H9 (cell line): ENCODE measurements around the gene NHLRC4. TPM values are rescaled to one million over a fixed set of nuclear protein-coding genes. Genes with fewer than 3 reads are reported as not detected.
A peak's percentile ranks its signal among the peaks of the same experiment; 100 is the strongest.

Source experiments
- DNase-seq: peaks from one replicate; pipeline ENCODE4 v3.0.0-alpha.2; 2017
- H2AFZ ChIP-seq: one replicate; pipeline ENCODE4 v1.6.1; 2013; ENCODE audit warnings: mild to moderate bottlenecking, low read length, control low read depth, moderate library complexity
- H2AK5ac ChIP-seq: 2 replicates; pipeline ENCODE4 v1.6.1; 2013; ENCODE audit warnings: low read length, control low read depth, mixed read lengths; ENCODE audit not compliant: insufficient read length
- H2BK120ac ChIP-seq: one replicate; pipeline ENCODE4 v1.6.1; 2013; ENCODE audit warnings: low read depth, mild to moderate bottlenecking, low read length, control low read depth, inconsistent platforms; ENCODE audit not compliant: poor library complexity, severe bottlenecking
- H2BK12ac ChIP-seq: 2 replicates; pipeline ENCODE4 v1.6.1; 2013; ENCODE audit warnings: low read length, control low read depth, mixed read lengths, low read depth; ENCODE audit not compliant: insufficient read length
- H2BK15ac ChIP-seq: 2 replicates; pipeline ENCODE4 v1.6.1; 2013; ENCODE audit warnings: low read depth, low read length, control low read depth
- H2BK20ac ChIP-seq: one replicate; pipeline ENCODE4 v1.6.1; 2013; ENCODE audit warnings: low read depth, mild to moderate bottlenecking, low read length, control low read depth, inconsistent platforms; ENCODE audit not compliant: poor library complexity, severe bottlenecking
- H2BK5ac ChIP-seq: 2 replicates; pipeline ENCODE4 v1.6.1; 2013; ENCODE audit warnings: low read length, control low read depth, mixed read lengths; ENCODE audit not compliant: insufficient read length
- H3K14ac ChIP-seq: 2 replicates; pipeline ENCODE4 v1.6.1; 2013; ENCODE audit warnings: low read length, control low read depth; ENCODE audit not compliant: insufficient read depth
- H3K18ac ChIP-seq: 2 replicates; pipeline ENCODE4 v1.6.1; 2013; ENCODE audit warnings: low read depth, mild to moderate bottlenecking, mixed read lengths, low read length, control low read depth; ENCODE audit not compliant: insufficient read length
- H3K23ac ChIP-seq: 2 replicates; pipeline ENCODE4 v1.6.1; 2013; ENCODE audit warnings: low read length, control low read depth, mixed read lengths, low read depth; ENCODE audit not compliant: insufficient read length
- H3K23me2 ChIP-seq: 2 replicates; pipeline ENCODE4 v1.6.1; 2013; ENCODE audit warnings: low read depth, mild to moderate bottlenecking, mixed read lengths, low read length, control low read depth; ENCODE audit not compliant: insufficient read length, poor library complexity, severe bottlenecking
- H3K27ac ChIP-seq: 2 replicates; pipeline ENCODE4 v1.5.1; 2013; ENCODE audit warnings: low read length, control low read depth, mixed read lengths, low read depth; ENCODE audit not compliant: insufficient read length
- H3K27me3 ChIP-seq: 2 replicates; pipeline ENCODE4 v1.6.1; 2013; ENCODE audit warnings: low read length, control low read depth, inconsistent platforms; ENCODE audit not compliant: insufficient read depth
- H3K4ac ChIP-seq: 2 replicates; pipeline ENCODE4 v1.6.1; 2013; ENCODE audit warnings: low read depth, mild to moderate bottlenecking, control low read depth, inconsistent platforms, low read length, moderate library complexity
- H3K4me1 ChIP-seq: 2 replicates; pipeline ENCODE4 v1.6.1; 2013; ENCODE audit warnings: low read length, control low read depth, inconsistent platforms; ENCODE audit not compliant: insufficient read depth
- H3K4me2 ChIP-seq: 2 replicates; pipeline ENCODE4 v1.6.1; 2013; ENCODE audit warnings: low read length, control low read depth, mixed read lengths; ENCODE audit not compliant: insufficient read length, insufficient read depth
- H3K56ac ChIP-seq: 2 replicates; pipeline ENCODE4 v1.6.1; 2013; ENCODE audit warnings: low read depth, mild to moderate bottlenecking, mixed read lengths, low read length, control low read depth; ENCODE audit not compliant: insufficient read length
- H3K79me1 ChIP-seq: 2 replicates; pipeline ENCODE4 v1.6.1; 2013; ENCODE audit warnings: low read depth, mild to moderate bottlenecking, moderate library complexity, low read length, control low read depth, inconsistent platforms; ENCODE audit not compliant: insufficient read depth, poor library complexity, severe bottlenecking
- H3K79me2 ChIP-seq: 2 replicates; pipeline ENCODE4 v1.6.1; 2013; ENCODE audit warnings: low read length, control low read depth, inconsistent platforms; ENCODE audit not compliant: insufficient read depth
- H3K9ac ChIP-seq: 2 replicates; pipeline ENCODE4 v1.6.1; 2013; ENCODE audit warnings: low read length, control low read depth, mixed read lengths; ENCODE audit not compliant: insufficient read length; ENCODE audit errors: extremely low read depth
- H3K9me3 ChIP-seq: one replicate; pipeline ENCODE4 v1.6.1; 2013; ENCODE audit warnings: low read depth, low read length, inconsistent platforms; ENCODE audit not compliant: control insufficient read depth
- H3T11ph ChIP-seq: one replicate; pipeline ENCODE4 v1.6.1; 2013; ENCODE audit warnings: mild to moderate bottlenecking, low read length, control low read depth, inconsistent platforms
- H4K20me1 ChIP-seq: one replicate; pipeline ENCODE4 v1.6.1; 2013; ENCODE audit not compliant: control insufficient read depth, insufficient read length, insufficient read depth
- H4K5ac ChIP-seq: 2 replicates; pipeline ENCODE4 v1.6.1; 2013; ENCODE audit warnings: low read depth, mild to moderate bottlenecking, mixed read lengths, low read length, control low read depth; ENCODE audit not compliant: insufficient read length
- H4K8ac ChIP-seq: replicated peaks from 2 replicates; pipeline ENCODE4 v1.6.1; 2013; ENCODE audit warnings: low read length, control low read depth, mixed read lengths, low read depth; ENCODE audit not compliant: insufficient read length
- H4K91ac ChIP-seq: 2 replicates; pipeline ENCODE4 v1.6.1; 2013; ENCODE audit warnings: low read depth, mild to moderate bottlenecking, moderate library complexity, mixed read lengths, low read length, control low read depth; ENCODE audit not compliant: insufficient read length
- H3K27ac Mint-ChIP-seq, 3 experiments: 2 replicates in 2 of 3; 3 replicates in 1 of 3; pipeline ENCODE4 v1.8.0; 2020 to 2021; ENCODE audit warnings: mixed read lengths in 3 of 3, mild to moderate bottlenecking in 1 of 3, moderate library complexity in 1 of 3
- H3K27me3 Mint-ChIP-seq: 2 replicates; pipeline ENCODE4 v1.8.0; 2021; ENCODE audit warnings: low read depth, mild to moderate bottlenecking, moderate library complexity, mixed read lengths
- H3K36me3 Mint-ChIP-seq, 3 experiments: 2 replicates in 2 of 3; 3 replicates in 1 of 3; pipeline ENCODE4 v1.8.0; 2020 to 2021; ENCODE audit warnings: low read depth in 3 of 3, mixed read lengths in 3 of 3; ENCODE audit not compliant: insufficient read depth in 1 of 3
- H3K4me1 Mint-ChIP-seq, 2 experiments: 2 replicates each; pipeline ENCODE4 v1.8.0; 2020; ENCODE audit warnings: mixed read lengths in 2 of 2
- H3K4me3 Mint-ChIP-seq, 2 experiments: 2 replicates in 1 of 2; 3 replicates in 1 of 2; pipeline ENCODE4 v1.8.0; 2020 to 2021; ENCODE audit warnings: mild to moderate bottlenecking in 2 of 2, mixed read lengths in 2 of 2, moderate library complexity in 1 of 2
- H3K9me3 Mint-ChIP-seq, 2 experiments: 2 replicates in 1 of 2; 3 replicates in 1 of 2; pipeline ENCODE4 v1.8.0; 2020; ENCODE audit warnings: mild to moderate bottlenecking in 2 of 2, mixed read lengths in 2 of 2, moderate library complexity in 1 of 2
- CTCF ChIP-seq: fragments of 200-600 bp; sonication (generic); conservative IDR thresholded peaks from 3 replicates; pipeline ENCODE4 v1.8.0; 2021; ENCODE audit warnings: antibody characterized with exemption, mild to moderate bottlenecking
- WGBS: extraction: QIAGEN DNeasy Blood & Tissue Kit; methylation state at CpG from one replicate; pipeline ENCODE4 v1.1.7; 2013; ENCODE audit warnings: missing lambda C conversion rate, low lambda C conversion rate, mixed read lengths; ENCODE audit not compliant: insufficient read length; ENCODE audit errors: extremely low coverage; 5-methylcytosine and 5-hydroxymethylcytosine counted together
- total RNA-seq: library from RNA; stranded (reverse); gene quantifications from 2 replicates; pipeline ENCODE4 v1.2.1, GENCODE V29; 2021

The NHLRC4 gene
- total RNA-seq, 1 experiment from 2014 or later: 0.42 TPM

- peaks cover 3 to 10% of the 10 kb centered on the region in 2 experiments for H3K4me1 Mint-ChIP-seq
- Histone ChIP-seq H3K9me3 (no peaks in the 10 kb centered on the region), H2BK20ac (no peak overlapping the region), H2AK5ac (no peak overlapping the region), H2BK120ac (no peak overlapping the region), H4K91ac (no peak overlapping the region), H2BK5ac (no peak overlapping the region), H3K14ac (no peak overlapping the region), H3K27me3 (no peaks in the 10 kb centered on the region), H3K79me1 (no peaks in the 10 kb centered on the region), H3K4ac (no peak overlapping the region), H2BK15ac (no peak overlapping the region), H4K20me1 (no peaks in the 10 kb centered on the region), H3K23me2 (no peaks in the 10 kb centered on the region), H3K23ac (no peak overlapping the region), H3K18ac (no peak overlapping the region), H3K9ac (no peak overlapping the region), H4K5ac (no peak overlapping the region), H2AFZ (no peak overlapping the region), H3K27ac (no peak overlapping the region), H2BK12ac (no peak overlapping the region), H4K8ac (no peak overlapping the region), H3K79me2 (no peaks in the 10 kb centered on the region), H3K4me2 (peak overlapping the region; percentile 19), H3K56ac (no peak overlapping the region), H3K4me1 (no peaks in the 10 kb centered on the region; the same call in 1 of the 2 replicates), H3T11ph (no peak overlapping the region)
- no CpG with 5 or more reads among the region's 34 CpGs for WGBS
- H3K27ac Mint-ChIP-seq: no peak overlapping the region
- H3K36me3 Mint-ChIP-seq: peaks cover 0 to 4% (median 2%) of the 10 kb centered on the region in 3 experiments; a peak in 2 of 7 replicates
- TF ChIP-seq CTCF: peak; percentile 94
- H3K27me3 Mint-ChIP-seq: peaks cover 2% of the 10 kb centered on the region; the same call in 1 of the 2 replicates
- H3K9me3 Mint-ChIP-seq: no peaks in the 10 kb centered on the region
- H3K4me3 Mint-ChIP-seq: peak overlapping the region; percentile 27 to 46; a peak in 1 of 5 replicates
- DNase-seq: peak; percentile 85
Measured at GRCh38 chr16:578870-579405, 12.1 kb downstream of the NHLRC4 start.
